ENCODE data around the gene YIF1B. TPM values are rescaled to one million over a fixed set of nuclear protein-coding genes. Genes with fewer than 3 reads are reported as not detected.
A peak's percentile ranks its signal among the peaks of the same experiment; 100 is the strongest.

Gene YIF1B
- total and polyA plus RNA-seq, 9 of the 15 experiments (the other 6 are each of a cell fraction or from before 2014, with no cell fraction given): 8.5 to 586 (median 323) TPM

- TF ChIP-seq L3MBTL2 (IDR thresholded peaks at IDR 0.05): peak; percentile 37; the same call in 1 of the 2 replicates
- TF ChIP-seq TGIF2 (CRISPR knock-in tag; IDR thresholded peaks at IDR 0.05): no peak
- TF ChIP-seq, protein P1, sequence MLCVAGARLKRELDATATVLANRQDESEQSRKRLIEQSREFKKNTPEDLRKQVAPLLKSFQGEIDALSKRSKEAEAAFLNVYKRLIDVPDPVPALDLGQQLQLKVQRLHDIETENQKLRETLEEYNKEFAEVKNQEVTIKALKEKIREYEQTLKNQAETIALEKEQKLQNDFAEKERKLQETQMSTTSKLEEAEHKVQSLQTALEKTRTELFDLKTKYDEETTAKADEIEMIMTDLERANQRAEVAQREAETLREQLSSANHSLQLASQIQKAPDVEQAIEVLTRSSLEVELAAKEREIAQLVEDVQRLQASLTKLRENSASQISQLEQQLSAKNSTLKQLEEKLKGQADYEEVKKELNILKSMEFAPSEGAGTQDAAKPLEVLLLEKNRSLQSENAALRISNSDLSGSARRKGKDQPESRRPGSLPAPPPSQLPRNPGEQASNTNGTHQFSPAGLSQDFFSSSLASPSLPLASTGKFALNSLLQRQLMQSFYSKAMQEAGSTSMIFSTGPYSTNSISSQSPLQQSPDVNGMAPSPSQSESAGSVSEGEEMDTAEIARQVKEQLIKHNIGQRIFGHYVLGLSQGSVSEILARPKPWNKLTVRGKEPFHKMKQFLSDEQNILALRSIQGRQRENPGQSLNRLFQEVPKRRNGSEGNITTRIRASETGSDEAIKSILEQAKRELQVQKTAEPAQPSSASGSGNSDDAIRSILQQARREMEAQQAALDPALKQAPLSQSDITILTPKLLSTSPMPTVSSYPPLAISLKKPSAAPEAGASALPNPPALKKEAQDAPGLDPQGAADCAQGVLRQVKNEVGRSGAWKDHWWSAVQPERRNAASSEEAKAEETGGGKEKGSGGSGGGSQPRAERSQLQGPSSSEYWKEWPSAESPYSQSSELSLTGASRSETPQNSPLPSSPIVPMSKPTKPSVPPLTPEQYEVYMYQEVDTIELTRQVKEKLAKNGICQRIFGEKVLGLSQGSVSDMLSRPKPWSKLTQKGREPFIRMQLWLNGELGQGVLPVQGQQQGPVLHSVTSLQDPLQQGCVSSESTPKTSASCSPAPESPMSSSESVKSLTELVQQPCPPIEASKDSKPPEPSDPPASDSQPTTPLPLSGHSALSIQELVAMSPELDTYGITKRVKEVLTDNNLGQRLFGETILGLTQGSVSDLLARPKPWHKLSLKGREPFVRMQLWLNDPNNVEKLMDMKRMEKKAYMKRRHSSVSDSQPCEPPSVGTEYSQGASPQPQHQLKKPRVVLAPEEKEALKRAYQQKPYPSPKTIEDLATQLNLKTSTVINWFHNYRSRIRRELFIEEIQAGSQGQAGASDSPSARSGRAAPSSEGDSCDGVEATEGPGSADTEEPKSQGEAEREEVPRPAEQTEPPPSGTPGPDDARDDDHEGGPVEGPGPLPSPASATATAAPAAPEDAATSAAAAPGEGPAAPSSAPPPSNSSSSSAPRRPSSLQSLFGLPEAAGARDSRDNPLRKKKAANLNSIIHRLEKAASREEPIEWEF (CRISPR knock-in tag; IDR thresholded peaks at IDR 0.05): no peak
- TF ChIP-seq, protein P2, sequence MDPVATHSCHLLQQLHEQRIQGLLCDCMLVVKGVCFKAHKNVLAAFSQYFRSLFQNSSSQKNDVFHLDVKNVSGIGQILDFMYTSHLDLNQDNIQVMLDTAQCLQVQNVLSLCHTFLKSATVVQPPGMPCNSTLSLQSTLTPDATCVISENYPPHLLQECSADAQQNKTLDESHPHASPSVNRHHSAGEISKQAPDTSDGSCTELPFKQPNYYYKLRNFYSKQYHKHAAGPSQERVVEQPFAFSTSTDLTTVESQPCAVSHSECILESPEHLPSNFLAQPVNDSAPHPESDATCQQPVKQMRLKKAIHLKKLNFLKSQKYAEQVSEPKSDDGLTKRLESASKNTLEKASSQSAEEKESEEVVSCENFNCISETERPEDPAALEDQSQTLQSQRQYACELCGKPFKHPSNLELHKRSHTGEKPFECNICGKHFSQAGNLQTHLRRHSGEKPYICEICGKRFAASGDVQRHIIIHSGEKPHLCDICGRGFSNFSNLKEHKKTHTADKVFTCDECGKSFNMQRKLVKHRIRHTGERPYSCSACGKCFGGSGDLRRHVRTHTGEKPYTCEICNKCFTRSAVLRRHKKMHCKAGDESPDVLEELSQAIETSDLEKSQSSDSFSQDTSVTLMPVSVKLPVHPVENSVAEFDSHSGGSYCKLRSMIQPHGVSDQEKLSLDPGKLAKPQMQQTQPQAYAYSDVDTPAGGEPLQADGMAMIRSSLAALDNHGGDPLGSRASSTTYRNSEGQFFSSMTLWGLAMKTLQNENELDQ (CRISPR knock-in tag; IDR thresholded peaks at IDR 0.05; ENCODE audit: borderline replicate concordance): no peak
- TF ChIP-seq KLF6 (CRISPR knock-in tag; IDR thresholded peaks at IDR 0.05; ENCODE audit: borderline replicate concordance): 0 out of 2 replicates have a peak, but pooled peaks have one; percentile 13
- TF ChIP-seq ZNF174 (CRISPR knock-in tag; IDR thresholded peaks at IDR 0.05): no peak
- no peak for TF ChIP-seq IRF2 (CRISPR knock-in tag; IDR thresholded peaks at IDR 0.05)
- TF ChIP-seq ZBTB7A (IDR thresholded peaks at IDR 0.05; ENCODE audit: borderline replicate concordance, control insufficient read depth, low read depth, low read length): peak; percentile 39; the same call in 1 of the 2 replicates
- peak; percentile 53 for TF ChIP-seq POLR2AphosphoS5 (IDR thresholded peaks at IDR 0.05; ENCODE audit: control insufficient read depth, insufficient read depth, low read depth, low read length)
- TF ChIP-seq NRF1 (conservative IDR thresholded peaks at IDR 0.05 in 1 of 2, IDR thresholded peaks at IDR 0.05 in 1 of 2): peak; percentile 66 to 69
- no peak for TF ChIP-seq ATF1 (CRISPR knock-in tag; IDR thresholded peaks at IDR 0.05)
- no peak for TF ChIP-seq ATF1 (tag; IDR thresholded peaks at IDR 0.05)
- 0 out of 2 replicates have a peak, but pooled peaks have one; percentile 16 for TF ChIP-seq BHLHE40 (IDR thresholded peaks at IDR 0.05; ENCODE audit: low read length)
- TF ChIP-seq DNMT1 (IDR thresholded peaks at IDR 0.05): 0 out of 2 replicates have a peak, but pooled peaks have one; percentile 24
- peak; percentile 54 for TF ChIP-seq MBD2 (IDR thresholded peaks at IDR 0.05; ENCODE audit: borderline replicate concordance, low read depth)
- no peak for TF ChIP-seq NELFE (IDR thresholded peaks at IDR 0.05; ENCODE audit: insufficient read depth, insufficient read length)
- TF ChIP-seq CREB3 (tag; conservative IDR thresholded peaks at IDR 0.05; ENCODE audit: low read depth): no peak
- TF ChIP-seq NFIC (IDR thresholded peaks at IDR 0.05): peak; percentile 26; the same call in 1 of the 2 replicates
- TF ChIP-seq VEZF1 (CRISPR knock-in tag; IDR thresholded peaks at IDR 0.05): peak; percentile 94
These were observed 10.8 kb downstream of the YIF1B start (continued) for GRCh38 chr19:38304866-38305429.

All from K562 (cell line).